ENCODE results near the gene AGRN.

- TF ChIP-seq CTCF (IDR thresholded peaks at IDR 0.05) (no peak), POLR2A (IDR thresholded peaks at IDR 0.05) (no peak)
These were observed 25.2 kb downstream of the AGRN start for GRCh38 chr1:1045129-1045528.
